HCT116 (cell line): ENCODE results near the gene THBS3. TPM values are rescaled to one million over a fixed set of nuclear protein-coding genes. Genes with fewer than 3 reads are reported as not detected.

Experiments used
- ATAC-seq: fragments of 200-7000 bp; cut with Tn5 transposase; 2 replicates; pipeline ENCODE4 v1.9.1; 2020; ENCODE audit warnings: mild to moderate bottlenecking, moderate library complexity
- BruUV-seq: library from RNA; stranded (reverse); fragments of 400-500 nt; replicated peaks from 2 replicates; lab custom pipeline; 2021; lab: Mats Ljungman, UMichigan
- CTCF ChIA-PET: fragments of 300-600 bp; sonication (Branson Sonifier 250); formaldehyde crosslinking; loops from one replicate; lab custom pipeline; 2021; ENCODE audit warnings: antibody characterized with exemption; lab: Charles Lee
- POLR2A ChIA-PET: fragments of 300-600, 350-600 bp; sonication (Branson Sonifier 250); formaldehyde crosslinking; loops from one replicate; lab custom pipeline; 2021; ENCODE audit warnings: antibody characterized with exemption; lab: Charles Lee
- RAD21 ChIA-PET, 2 experiments: fragments of 300-600 bp; sonication (Branson Sonifier 250); formaldehyde crosslinking; loops; one replicate each; lab custom pipeline; 2023; ENCODE audit warnings: low total read pairs in 2 of 2; ENCODE audit not compliant: uncharacterized antibody in 2 of 2, unreplicated experiment in 2 of 2, low non-redundant PET in 1 of 2; lab: Charles Lee
- DNase-seq: peaks from one replicate; pipeline ENCODE4 v3.0.0-alpha.2; 2010; ENCODE audit warnings: low read depth, low spot score
- H2AFZ ChIP-seq: fragments of 200-600 bp; shearing (Covaris generic), sonication (generic); 2 replicates; pipeline ENCODE4 v1.6.1; 2017; ENCODE audit warnings: low read depth, mixed run types, mixed read lengths, antibody characterized with exemption, low read length; ENCODE audit not compliant: poor library complexity, severe bottlenecking
- H3K27ac ChIP-seq: 2 replicates; pipeline ENCODE4 v1.5.1; 2012; ENCODE audit warnings: low read depth, low read length
- H3K27me3 ChIP-seq: fragments of 200-600 bp; sonication (generic); 2 replicates; pipeline ENCODE4 v1.6.1; 2016; ENCODE audit warnings: mixed run types, low read length, mixed read lengths; ENCODE audit not compliant: insufficient read depth
- H3K36me3 ChIP-seq, 2 experiments: fragments of 200-500 bp in 1 of 2; fragments of 200-600 bp in 1 of 2; sonication (Bioruptor generic) in 1 of 2; sonication (generic) in 1 of 2; 2 replicates each; pipeline versions ENCODE4 v1.5.1 to v1.6.1; 2014 to 2016; ENCODE audit warnings: low read length in 2 of 2, inconsistent platforms in 1 of 2, mixed read lengths in 1 of 2, mixed run types in 1 of 2; ENCODE audit not compliant: insufficient read depth in 2 of 2, control insufficient read depth in 1 of 2
- H3K4me1 ChIP-seq, 2 experiments: fragments of 200-600 bp in 1 of 2; sonication (generic) in 1 of 2; 2 replicates each; pipeline versions ENCODE4 v1.5.1 to v1.6.1; 2012 to 2017; ENCODE audit warnings: low read length in 2 of 2, inconsistent platforms in 1 of 2, mild to moderate bottlenecking in 1 of 2, mixed read lengths in 1 of 2, mixed run types in 1 of 2, moderate library complexity in 1 of 2; ENCODE audit not compliant: insufficient read depth in 2 of 2, control insufficient read depth in 1 of 2
- H3K4me2 ChIP-seq: fragments of 200-600 bp; sonication (generic); 2 replicates; pipeline ENCODE4 v1.6.1; 2017; ENCODE audit warnings: mixed run types, low read length, mixed read lengths
- H3K4me3 ChIP-seq, 2 experiments: fragments of 200-600 bp in 1 of 2; sonication (generic) in 1 of 2; replicated peaks in 1 of 2; 2 replicates each; pipeline ENCODE4 v1.5.1; 2011 to 2016; ENCODE audit warnings: low read length in 2 of 2, control low read depth in 1 of 2, low read depth in 1 of 2, mild to moderate bottlenecking in 1 of 2, mixed read lengths in 1 of 2, mixed run types in 1 of 2
- H3K79me2 ChIP-seq: fragments of 200-600 bp; sonication (generic); 2 replicates; pipeline ENCODE4 v1.6.1; 2017; ENCODE audit warnings: mild to moderate bottlenecking, mixed run types, low read length, moderate library complexity, mixed read lengths; ENCODE audit not compliant: insufficient read depth
- H3K9ac ChIP-seq: fragments of 200-600 bp; sonication (generic); 2 replicates; pipeline ENCODE4 v1.6.1; 2016; ENCODE audit warnings: low read length, mixed read lengths
- H3K9me2 ChIP-seq: fragments of 200-600 bp; sonication (generic), shearing (Covaris generic); 2 replicates; pipeline ENCODE4 v1.6.1; 2017; ENCODE audit warnings: mixed run types, mild to moderate bottlenecking, moderate library complexity; ENCODE audit not compliant: insufficient read depth
- H3K9me3 ChIP-seq, 2 experiments: fragments of 200-500 bp in 1 of 2; fragments of 200-600 bp in 1 of 2; sonication (Bioruptor generic) in 1 of 2; sonication (generic) in 1 of 2; 2 replicates each; pipeline ENCODE4 v1.6.1; 2014 to 2017; ENCODE audit warnings: low read length in 2 of 2, mixed read lengths in 2 of 2, inconsistent platforms in 1 of 2, low read depth in 1 of 2, mild to moderate bottlenecking in 1 of 2, mixed run types in 1 of 2, moderate library complexity in 1 of 2; ENCODE audit not compliant: control insufficient read depth in 1 of 2, insufficient read depth in 1 of 2
- H4K20me1 ChIP-seq: fragments of 200-600 bp; sonication (generic), shearing (Covaris generic); 2 replicates; pipeline ENCODE4 v1.6.1; 2017; ENCODE audit warnings: mixed run types, mild to moderate bottlenecking, moderate library complexity; ENCODE audit not compliant: insufficient read depth
- CEBPB ChIP-seq: IDR thresholded peaks from 2 replicates; pipeline ENCODE4 v1.6.1; 2012; ENCODE audit warnings: low read depth
- EGR1 ChIP-seq: IDR thresholded peaks from 2 replicates; pipeline ENCODE4 v1.6.1; 2012; ENCODE audit warnings: low read depth
- ELF1 ChIP-seq: IDR thresholded peaks from 2 replicates; pipeline ENCODE4 v1.6.1; 2012; ENCODE audit warnings: low read depth, borderline replicate concordance
- EZH2 ChIP-seq: fragments of 200-600 bp; sonication (generic); IDR thresholded peaks from 2 replicates; pipeline ENCODE4 v1.6.1; 2017; ENCODE audit warnings: antibody characterized with exemption, mixed run types
- EZH2phosphoT487 ChIP-seq: fragments of 200-600 bp; IDR thresholded peaks from 2 replicates; pipeline ENCODE4 v1.6.1; 2018; ENCODE audit warnings: antibody characterized with exemption, borderline replicate concordance
- FOSL1 ChIP-seq: IDR thresholded peaks from 2 replicates; pipeline ENCODE4 v1.6.1; 2012; ENCODE audit warnings: low read depth
- POLR2A ChIP-seq: IDR thresholded peaks from 2 replicates; pipeline ENCODE4 v1.7.0; 2011; ENCODE audit warnings: borderline replicate concordance; ENCODE audit not compliant: insufficient read depth, insufficient read length; ENCODE audit errors: extremely low read depth
- POLR2AphosphoS5 ChIP-seq: IDR thresholded peaks from 2 replicates; pipeline ENCODE4 v1.6.1; 2011; ENCODE audit warnings: mild to moderate bottlenecking, low read depth, low read length, moderate library complexity
- SP1 ChIP-seq: IDR thresholded peaks from 2 replicates; pipeline ENCODE4 v1.6.1; 2012; ENCODE audit warnings: low read depth
- YY1 ChIP-seq: IDR thresholded peaks from 2 replicates; pipeline ENCODE4 v1.6.1; 2011; ENCODE audit warnings: low read length, low read depth, moderate library complexity, mild to moderate bottlenecking; ENCODE audit not compliant: insufficient replicate concordance; ENCODE audit errors: extremely low read depth
- intact Hi-C: fragments of 100-400 bp; cut with micrococcal nuclease; formaldehyde crosslinking; loops from 2 replicates; pipeline ENCODE4 v1.10.0; 2022
- total RNA-seq: library from RNA; stranded (reverse); gene quantifications from one replicate; pipeline ENCODE4 v1.2.1, GENCODE V29; 2021; ENCODE audit not compliant: unreplicated experiment
- TF ChIP-seq, protein P1 (sequence below): IDR thresholded peaks from 2 replicates; pipeline ENCODE4 v1.6.1; 2012
- TF ChIP-seq, protein P2 (sequence below): IDR thresholded peaks from 2 replicates; pipeline ENCODE4 v1.6.1; 2012
- TF ChIP-seq, protein P3 (sequence below), 3 experiments: fragments of 200-600 bp in 1 of 3; sonication (generic) in 1 of 3; IDR thresholded peaks in 2 of 3; conservative IDR thresholded peaks in 1 of 3; 2 replicates each; pipeline ENCODE4 v1.5.1; 2012 to 2017; ENCODE audit warnings: low read depth in 2 of 3, low read length in 2 of 3, antibody characterized with exemption in 1 of 3, borderline replicate concordance in 1 of 3, control low read depth in 1 of 3, mild to moderate bottlenecking in 1 of 3, mixed read lengths in 1 of 3, mixed run types in 1 of 3, moderate library complexity in 1 of 3; ENCODE audit not compliant: insufficient read depth in 1 of 3
- TF ChIP-seq, protein P4 (sequence below): IDR thresholded peaks from 2 replicates; pipeline ENCODE4 v1.6.1; 2011; ENCODE audit warnings: mild to moderate bottlenecking, low read length, moderate library complexity; ENCODE audit not compliant: insufficient replicate concordance; ENCODE audit errors: extremely low read depth

The THBS3 gene
- total RNA-seq, 1 experiment from 2014 or later = 15.9 TPM

DNA sequence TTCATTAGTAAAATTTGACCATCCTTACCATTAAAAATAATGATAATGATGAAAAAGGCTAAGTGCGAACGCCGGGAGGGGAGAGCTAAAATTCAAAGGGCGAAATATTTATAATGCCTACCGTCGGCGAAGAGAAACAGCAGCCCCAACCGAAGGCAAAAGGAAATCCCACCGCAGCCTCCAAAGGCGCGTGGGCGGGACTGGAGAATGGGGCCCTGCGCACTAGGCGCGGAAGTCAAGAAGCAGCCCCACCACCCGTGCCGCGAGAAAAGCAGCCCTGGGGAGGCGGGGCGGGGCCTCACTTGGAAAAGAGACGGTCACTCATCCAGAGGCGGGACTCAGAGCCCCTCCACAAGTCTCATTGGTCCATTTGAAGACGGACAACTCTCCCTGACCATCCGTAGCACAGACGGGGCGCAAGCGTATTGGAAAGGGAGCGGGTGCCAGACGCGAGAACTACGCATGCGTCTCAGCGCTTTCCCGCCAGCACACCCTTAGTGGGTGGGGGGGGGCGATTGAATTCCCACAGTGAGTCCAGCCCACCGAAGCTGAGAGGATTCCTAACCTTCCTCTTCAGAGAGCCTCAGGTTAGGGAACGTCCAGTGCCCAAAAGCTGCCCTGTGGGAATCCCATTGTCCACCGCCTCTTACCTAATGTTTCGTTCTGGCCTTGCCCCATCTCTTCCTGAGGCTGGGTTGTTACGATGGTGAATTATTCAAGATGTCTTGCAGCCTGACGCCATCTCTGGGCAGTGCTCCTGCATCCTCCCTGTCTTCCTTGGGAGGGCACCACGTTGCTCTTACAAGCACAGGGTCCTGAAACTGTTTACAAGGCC is 19.8 kb upstream of the THBS3 start:
- Histone ChIP-seq H3K27me3 (no peaks in the 10 kb centered on the region), H4K20me1 (no peaks in the 10 kb centered on the region), H3K36me3 (no peaks in the 10 kb centered on the region), H3K9me3 (no peaks in the 10 kb centered on the region), H3K4me1 (peaks cover 17 to 43% of the 10 kb centered on the region in 2 experiments), H3K9ac (peak overlapping the region; percentile 78), H3K27ac (peak overlapping the region; percentile 95), H3K4me3 (peak overlapping the region; percentile 63 to 69), H3K79me2 (peaks cover 11% of the 10 kb centered on the region), H3K4me2 (peak overlapping the region; percentile 88), H2AFZ (no peak overlapping the region), H3K9me2 (no peaks in the 10 kb centered on the region)
- TF ChIP-seq, protein P1, sequence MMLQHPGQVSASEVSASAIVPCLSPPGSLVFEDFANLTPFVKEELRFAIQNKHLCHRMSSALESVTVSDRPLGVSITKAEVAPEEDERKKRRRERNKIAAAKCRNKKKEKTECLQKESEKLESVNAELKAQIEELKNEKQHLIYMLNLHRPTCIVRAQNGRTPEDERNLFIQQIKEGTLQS = no peak
- TF ChIP-seq EZH2 = no peak
- no peak for TF ChIP-seq CEBPB
- no peak for TF ChIP-seq FOSL1
- TF ChIP-seq YY1 = peak; percentile 62
- peak; percentile 95 for TF ChIP-seq EGR1
- TF ChIP-seq, protein P2, sequence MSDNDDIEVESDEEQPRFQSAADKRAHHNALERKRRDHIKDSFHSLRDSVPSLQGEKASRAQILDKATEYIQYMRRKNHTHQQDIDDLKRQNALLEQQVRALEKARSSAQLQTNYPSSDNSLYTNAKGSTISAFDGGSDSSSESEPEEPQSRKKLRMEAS = peak; percentile 51; the same call in 1 of the 2 replicates
- no peak for TF ChIP-seq ELF1
- peak; percentile 94 for TF ChIP-seq SP1
- peak; percentile 91 for TF ChIP-seq POLR2A
- TF ChIP-seq, protein P3, sequence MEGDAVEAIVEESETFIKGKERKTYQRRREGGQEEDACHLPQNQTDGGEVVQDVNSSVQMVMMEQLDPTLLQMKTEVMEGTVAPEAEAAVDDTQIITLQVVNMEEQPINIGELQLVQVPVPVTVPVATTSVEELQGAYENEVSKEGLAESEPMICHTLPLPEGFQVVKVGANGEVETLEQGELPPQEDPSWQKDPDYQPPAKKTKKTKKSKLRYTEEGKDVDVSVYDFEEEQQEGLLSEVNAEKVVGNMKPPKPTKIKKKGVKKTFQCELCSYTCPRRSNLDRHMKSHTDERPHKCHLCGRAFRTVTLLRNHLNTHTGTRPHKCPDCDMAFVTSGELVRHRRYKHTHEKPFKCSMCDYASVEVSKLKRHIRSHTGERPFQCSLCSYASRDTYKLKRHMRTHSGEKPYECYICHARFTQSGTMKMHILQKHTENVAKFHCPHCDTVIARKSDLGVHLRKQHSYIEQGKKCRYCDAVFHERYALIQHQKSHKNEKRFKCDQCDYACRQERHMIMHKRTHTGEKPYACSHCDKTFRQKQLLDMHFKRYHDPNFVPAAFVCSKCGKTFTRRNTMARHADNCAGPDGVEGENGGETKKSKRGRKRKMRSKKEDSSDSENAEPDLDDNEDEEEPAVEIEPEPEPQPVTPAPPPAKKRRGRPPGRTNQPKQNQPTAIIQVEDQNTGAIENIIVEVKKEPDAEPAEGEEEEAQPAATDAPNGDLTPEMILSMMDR (IDR thresholded peaks at IDR 0.05 in 2 of 3, conservative IDR thresholded peaks at IDR 0.05 in 1 of 3; ENCODE audit: borderline replicate concordance in 1 of 3, insufficient read depth in 1 of 3, low read depth in 2 of 3, low read length in 2 of 3) = no peak
- peak; percentile 97 for TF ChIP-seq POLR2AphosphoS5
- TF ChIP-seq, protein P4, sequence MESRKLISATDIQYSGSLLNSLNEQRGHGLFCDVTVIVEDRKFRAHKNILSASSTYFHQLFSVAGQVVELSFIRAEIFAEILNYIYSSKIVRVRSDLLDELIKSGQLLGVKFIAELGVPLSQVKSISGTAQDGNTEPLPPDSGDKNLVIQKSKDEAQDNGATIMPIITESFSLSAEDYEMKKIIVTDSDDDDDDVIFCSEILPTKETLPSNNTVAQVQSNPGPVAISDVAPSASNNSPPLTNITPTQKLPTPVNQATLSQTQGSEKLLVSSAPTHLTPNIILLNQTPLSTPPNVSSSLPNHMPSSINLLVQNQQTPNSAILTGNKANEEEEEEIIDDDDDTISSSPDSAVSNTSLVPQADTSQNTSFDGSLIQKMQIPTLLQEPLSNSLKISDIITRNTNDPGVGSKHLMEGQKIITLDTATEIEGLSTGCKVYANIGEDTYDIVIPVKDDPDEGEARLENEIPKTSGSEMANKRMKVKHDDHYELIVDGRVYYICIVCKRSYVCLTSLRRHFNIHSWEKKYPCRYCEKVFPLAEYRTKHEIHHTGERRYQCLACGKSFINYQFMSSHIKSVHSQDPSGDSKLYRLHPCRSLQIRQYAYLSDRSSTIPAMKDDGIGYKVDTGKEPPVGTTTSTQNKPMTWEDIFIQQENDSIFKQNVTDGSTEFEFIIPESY = peak; percentile 58
- TF ChIP-seq EZH2phosphoT487 = no peak
- CTCF ChIA-PET = interaction anchor here (0.7 to 1.4 kb wide), 6 partner anchors 21 to 136 kb away, joined by 3 to 6 read pairs (median 4); no protein-coding TSS in a partner anchor
- BruUV-seq = no TSS peak
- POLR2A ChIA-PET = interaction anchor here (0.7 to 3.0 kb wide), 7 partner anchors 13 to 54 kb away, joined by 3 to 14 read pairs (median 4); partner anchors contain the start of genes KRTCAP2, MTX1 and THBS3
- peak; percentile 97 for DNase-seq
- ATAC-seq = peak; percentile 95
- RAD21 ChIA-PET = no interaction called here
- intact Hi-C loops = loop anchor here (1.0 to 2.0 kb wide), 3 partner anchors 17 to 54 kb away; partner anchors contain the start of genes KRTCAP2, MTX1 and TRIM46
